ENCODE measurements around the gene MMP27. TPM values are rescaled to one million over a fixed set of nuclear protein-coding genes. Genes with fewer than 3 reads are reported as not detected.

Gene MMP27
- total and polyA plus RNA-seq, 2 donors (not counting 1 experiment from before 2014, with no cell fraction given), result not detected

DNA sequence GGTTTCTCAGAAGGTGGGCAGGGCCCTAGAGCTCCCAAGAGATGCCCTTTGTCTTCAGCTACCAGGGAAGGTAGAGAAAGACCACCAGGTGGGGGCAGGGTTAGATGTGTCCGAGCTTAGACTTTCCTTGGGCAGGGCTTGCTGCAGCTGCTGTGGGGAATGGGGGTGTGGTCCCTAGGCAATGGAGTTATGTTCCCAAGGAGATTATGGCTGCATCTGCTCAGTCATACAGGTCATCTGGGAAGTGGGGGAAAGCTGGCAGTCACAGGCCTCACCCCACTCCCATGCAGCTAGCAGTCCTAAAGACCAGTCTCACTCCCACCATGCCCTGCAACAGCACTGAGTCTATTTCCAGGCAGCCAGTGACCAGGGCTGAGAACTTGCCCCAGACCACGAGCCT is 29.5 kb downstream of the MMP27 start:
- no peak overlapping the region for H3K9ac ChIP-seq (ENCODE audit: low read length)
- intact Hi-C loops (cut with micrococcal nuclease), result no loop called here
- Mint-ChIP-seq H3K27ac (no peak overlapping the region), H3K9me3 (ENCODE audit: insufficient read depth) (no peaks in the 10 kb centered on the region), H3K4me3 (no peak overlapping the region), H3K4me1 (no peaks in the 10 kb centered on the region), H3K27me3 (peaks cover 24% of the 10 kb centered on the region)
- H4K20me1 ChIP-seq (ENCODE audit: control insufficient read depth, insufficient read depth, low read length, poor library complexity, severe bottlenecking), result no peaks in the 10 kb centered on the region
- H3K4me2 ChIP-seq (replicated peaks; ENCODE audit: low read depth, low read length, poor library complexity, severe bottlenecking), result no peak overlapping the region
- WGBS (ENCODE audit: insufficient coverage), result 51% methylated on average over 2 of the region's 2 CpGs
- no peaks in the 10 kb centered on the region for H3K9me3 ChIP-seq (ENCODE audit: control extremely low read depth in 1 of 3, control insufficient read depth in 2 of 3, insufficient read depth in 1 of 3, low read length in 2 of 3)
- DNase-seq (no peak), ATAC-seq (ENCODE audit: low read depth) (no peak)
- no peaks in the 10 kb centered on the region for H3K36me3 ChIP-seq (replicated peaks in 1 of 2; ENCODE audit: control extremely low read depth in 1 of 2, control insufficient read depth in 1 of 2, extremely low read depth in 1 of 2, insufficient read depth in 2 of 2, low read length in 1 of 2)
- H2AFZ ChIP-seq (ENCODE audit: insufficient read depth, low read depth, low read length, poor library complexity, severe bottlenecking), result no peak overlapping the region
- ChIA-PET POLR2A (no interaction called here), CTCF (interaction anchor here (3.8 kb wide), 1 partner anchor 10 kb away, joined by 22 read pairs; no protein-coding TSS in a partner anchor)
- no peaks in the 10 kb centered on the region for H3K79me2 ChIP-seq (ENCODE audit: control insufficient read depth, insufficient read depth, low read length)
- no peak for TF ChIP-seq CTCF (IDR thresholded peaks at IDR 0.05)
- no peak for TF ChIP-seq EZH2 (IDR thresholded peaks at IDR 0.05; ENCODE audit: borderline replicate concordance, insufficient read depth, low read depth, low read length, poor library complexity, severe bottlenecking)
- no peak overlapping the region for H3K4me3 ChIP-seq (ENCODE audit: control extremely low read depth in 1 of 5, extremely low read depth in 1 of 5, insufficient read depth in 1 of 5, low read depth in 2 of 5, low read length in 4 of 5)
- H3K4me1 ChIP-seq (ENCODE audit: control insufficient read depth in 2 of 2, insufficient read depth in 2 of 2, low read length in 2 of 2), result no peaks in the 10 kb centered on the region
- no peaks in the 10 kb centered on the region for H3K27me3 ChIP-seq (replicated peaks in 1 of 4; ENCODE audit: control extremely low read depth in 1 of 4, control insufficient read depth in 3 of 4, insufficient read depth in 4 of 4, low read length in 3 of 4)
- H3K27ac ChIP-seq (ENCODE audit: low read length in 2 of 2), result no peak overlapping the region

DNA sequence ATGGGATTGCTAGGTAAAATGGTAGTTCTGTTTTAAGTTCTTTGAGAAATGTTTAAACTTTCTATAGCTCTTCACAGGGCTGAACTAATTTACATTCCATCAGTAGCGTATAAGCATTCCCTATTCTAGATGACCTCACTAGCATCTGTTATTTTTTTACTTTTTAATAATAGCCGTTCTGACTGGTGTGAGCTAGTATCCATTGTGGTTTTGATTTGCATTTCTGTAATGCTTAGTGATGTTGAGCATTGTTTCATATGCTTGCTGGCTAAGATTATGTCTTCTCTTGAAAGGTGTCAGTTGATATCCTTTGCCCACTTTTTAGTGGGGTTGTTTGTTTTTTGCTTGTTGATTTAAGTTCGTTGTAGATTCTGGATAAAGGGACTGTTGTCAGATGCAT is 35.9 kb downstream of the MMP27 start:
- Histone ChIP-seq H3K4me3 (ENCODE audit: control extremely low read depth in 1 of 5, extremely low read depth in 1 of 5, insufficient read depth in 1 of 5, low read depth in 2 of 5, low read length in 4 of 5) (no peak overlapping the region), H4K20me1 (ENCODE audit: control insufficient read depth, insufficient read depth, low read length, poor library complexity, severe bottlenecking) (no peaks in the 10 kb centered on the region), H3K27ac (ENCODE audit: low read length in 2 of 2) (no peak overlapping the region), H3K9ac (ENCODE audit: low read length) (no peak overlapping the region), H3K4me1 (ENCODE audit: control insufficient read depth in 2 of 2, insufficient read depth in 2 of 2, low read length in 2 of 2) (peaks cover 0 to 5% of the 10 kb centered on the region in 2 donors), H3K36me3 (replicated peaks in 1 of 2; ENCODE audit: control extremely low read depth in 1 of 2, control insufficient read depth in 1 of 2, extremely low read depth in 1 of 2, insufficient read depth in 2 of 2, low read length in 1 of 2) (no peaks in the 10 kb centered on the region), H3K27me3 (replicated peaks in 1 of 4; ENCODE audit: control extremely low read depth in 1 of 4, control insufficient read depth in 3 of 4, insufficient read depth in 4 of 4, low read length in 3 of 4) (no peaks in the 10 kb centered on the region), H3K9me3 (ENCODE audit: control extremely low read depth in 1 of 3, control insufficient read depth in 2 of 3, insufficient read depth in 1 of 3, low read length in 2 of 3) (peaks cover 0 to 1% (median 0%) of the 10 kb centered on the region in 3 donors), H3K4me2 (replicated peaks; ENCODE audit: low read depth, low read length, poor library complexity, severe bottlenecking) (no peak overlapping the region), H3K79me2 (ENCODE audit: control insufficient read depth, insufficient read depth, low read length) (no peaks in the 10 kb centered on the region), H2AFZ (ENCODE audit: insufficient read depth, low read depth, low read length, poor library complexity, severe bottlenecking) (no peak overlapping the region)
- H3K9me3 Mint-ChIP-seq (ENCODE audit: insufficient read depth), result no peaks in the 10 kb centered on the region
- no peak overlapping the region for H3K4me3 Mint-ChIP-seq
- H3K4me1 Mint-ChIP-seq, result no peaks in the 10 kb centered on the region
- ChIA-PET POLR2A (no interaction called here), CTCF (interaction anchor here (0.6 to 1.7 kb wide), 2 partner anchors 57 to 59 kb away, joined by 4 read pairs; no protein-coding TSS in a partner anchor)
- TF ChIP-seq EZH2 (IDR thresholded peaks at IDR 0.05; ENCODE audit: borderline replicate concordance, insufficient read depth, low read depth, low read length, poor library complexity, severe bottlenecking) (no peak), CTCF (IDR thresholded peaks at IDR 0.05) (no peak)
- no peaks in the 10 kb centered on the region for H3K27me3 Mint-ChIP-seq
- intact Hi-C loops (cut with micrococcal nuclease), result loop anchor here (5.0 kb wide), 1 partner anchor 382 kb away; no protein-coding TSS in a partner anchor
- WGBS (ENCODE audit: insufficient coverage), result 72% methylated on average over 2 of the region's 3 CpGs
- no peak for DNase-seq
- ATAC-seq (ENCODE audit: low read depth), result no peak
- H3K27ac Mint-ChIP-seq, result no peak overlapping the region

Data from B cell (primary cell).